Skin epidermis (tissue), 12 donors: ENCODE results near the gene LEFTY1.
"Not testable (repeated sequence)": the region's sequence is repeated elsewhere in the genome, so short reads cannot be mapped to it uniquely, and the experiment has no call there.

Experiments
- H3K27ac ChIP-seq, 21 experiments: fragments of 200-600 bp; sonication (generic) in 11 of 21; one replicate each; pipeline ENCODE4 v1.5.0; 2020; ENCODE audit warnings: mild to moderate bottlenecking in 3 of 21, inconsistent platforms in 2 of 21, moderate library complexity in 2 of 21
- H3K4me3 ChIP-seq, 7 experiments: fragments of 200-600 bp; sonication (generic) in 2 of 7; one replicate each; pipeline ENCODE4 v1.5.0; 2020; ENCODE audit warnings: inconsistent platforms in 2 of 7, mild to moderate bottlenecking in 2 of 7, moderate library complexity in 1 of 7

The LEFTY1 gene

DNA sequence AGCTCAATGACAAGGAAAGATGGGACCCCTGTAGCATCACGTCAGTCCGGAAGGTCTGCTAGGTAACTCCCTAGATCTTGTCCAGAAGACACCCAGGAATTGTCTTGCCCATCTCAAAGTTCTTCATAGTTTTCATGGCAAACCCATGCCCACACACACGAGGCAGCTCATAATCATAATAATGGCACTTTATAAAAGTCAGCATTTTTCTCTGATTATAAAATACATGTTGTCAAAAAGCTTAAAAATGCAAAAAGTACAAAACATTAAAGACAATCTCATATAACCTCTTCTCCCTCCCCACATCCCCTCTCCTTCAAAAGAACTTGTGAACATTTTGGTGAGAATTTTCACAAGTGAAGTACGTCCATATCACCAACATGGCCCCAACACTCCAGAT, 48.2 kb downstream of the LEFTY1 start:
- Histone ChIP-seq H3K27ac (no peak overlapping the region), H3K4me3 (no peak overlapping the region)

- H3K4me3 ChIP-seq, result no peak overlapping the region
- no peak overlapping the region for H3K27ac ChIP-seq
These were observed 48.7 kb downstream of the LEFTY1 start for GRCh38 chr1:225840223-225840610.

DNA sequence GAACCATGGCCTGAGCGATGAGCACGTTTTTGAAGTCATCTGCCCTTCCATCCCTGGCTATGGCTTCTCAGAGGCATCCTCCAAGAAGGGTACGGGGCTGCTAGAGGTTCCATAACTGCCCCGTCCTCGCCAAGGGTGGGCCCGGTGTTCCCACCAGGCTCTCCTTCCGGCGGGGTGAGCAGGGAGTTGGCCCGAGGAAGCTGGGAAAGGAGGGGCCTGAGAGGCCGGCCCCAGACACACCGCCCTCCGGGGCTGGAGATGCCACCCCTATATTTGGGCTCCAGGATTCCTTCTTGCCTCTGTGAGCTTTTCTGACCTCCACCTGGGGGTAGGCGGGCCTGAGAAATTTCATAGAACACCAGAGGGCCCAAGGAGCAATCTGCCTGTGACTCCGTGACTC, 50.2 kb downstream of the LEFTY1 start:
- peak overlapping the region in 1 of 21 experiments; percentile 40 for H3K27ac ChIP-seq

GRCh38 chr1:225836296-225836695, 52.6 kb downstream of the LEFTY1 start:
- H3K27ac ChIP-seq, result peak overlapping the region in 1 of 21 experiments; percentile 17
- not testable (repeated sequence) for H3K4me3 ChIP-seq

More for the DNA sequence above, 50.2 kb downstream of the LEFTY1 start:
- no peak overlapping the region for H3K4me3 ChIP-seq
